HT-29 (cell line): Measurements from ENCODE around the gene NCAM1. TPM values are rescaled to one million over a fixed set of nuclear protein-coding genes. Genes with fewer than 3 reads are reported as not detected.

Experiments
- DNase-seq: peaks from one replicate; pipeline ENCODE4 v3.0.0-alpha.2; 2015; ENCODE audit warnings: low spot score
- total RNA-seq: library from RNA; depleted of rRNA; stranded (reverse); fragments of >200 nt; shearing (Covaris generic); gene quantifications from 2 replicates; pipeline ENCODE4 v1.2.3, GENCODE V29; 2014

NCAM1 gene
- total RNA-seq, 1 experiment from 2014 or later = not detected

- DNase-seq = no peak
These were observed 288.6 kb downstream of the NCAM1 start for GRCh38 chr11:113249786-113250185.

GRCh38 chr11:113251281-113251680 is 290.1 kb downstream of the NCAM1 start:
- no peak for DNase-seq

DNA sequence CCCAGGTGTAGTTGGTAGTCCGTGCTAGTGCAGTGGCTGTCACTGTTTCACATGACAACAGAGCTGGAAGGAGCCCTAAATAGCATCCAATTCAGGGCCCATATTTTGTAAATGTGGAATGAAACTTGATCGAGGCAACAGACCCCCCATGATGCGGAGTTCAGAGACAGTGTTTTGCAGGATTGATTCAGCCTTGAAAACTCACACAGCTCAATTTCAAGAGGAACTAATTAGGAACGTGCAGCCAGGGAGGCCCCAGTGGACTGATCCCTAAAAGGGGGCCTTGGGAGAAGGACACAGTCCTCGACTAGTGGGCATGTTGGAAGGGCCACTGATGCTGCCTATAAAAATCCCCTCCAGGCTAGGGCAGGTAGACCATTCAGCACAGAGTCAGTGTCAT is 292.2 kb downstream of the NCAM1 start:
- no peak for DNase-seq

- DNase-seq = no peak
These were observed 293.9 kb downstream of the NCAM1 start for GRCh38 chr11:113255096-113255495.

- DNase-seq = no peak
These were observed 294.5 kb downstream of the NCAM1 start for GRCh38 chr11:113255741-113256140.

DNA sequence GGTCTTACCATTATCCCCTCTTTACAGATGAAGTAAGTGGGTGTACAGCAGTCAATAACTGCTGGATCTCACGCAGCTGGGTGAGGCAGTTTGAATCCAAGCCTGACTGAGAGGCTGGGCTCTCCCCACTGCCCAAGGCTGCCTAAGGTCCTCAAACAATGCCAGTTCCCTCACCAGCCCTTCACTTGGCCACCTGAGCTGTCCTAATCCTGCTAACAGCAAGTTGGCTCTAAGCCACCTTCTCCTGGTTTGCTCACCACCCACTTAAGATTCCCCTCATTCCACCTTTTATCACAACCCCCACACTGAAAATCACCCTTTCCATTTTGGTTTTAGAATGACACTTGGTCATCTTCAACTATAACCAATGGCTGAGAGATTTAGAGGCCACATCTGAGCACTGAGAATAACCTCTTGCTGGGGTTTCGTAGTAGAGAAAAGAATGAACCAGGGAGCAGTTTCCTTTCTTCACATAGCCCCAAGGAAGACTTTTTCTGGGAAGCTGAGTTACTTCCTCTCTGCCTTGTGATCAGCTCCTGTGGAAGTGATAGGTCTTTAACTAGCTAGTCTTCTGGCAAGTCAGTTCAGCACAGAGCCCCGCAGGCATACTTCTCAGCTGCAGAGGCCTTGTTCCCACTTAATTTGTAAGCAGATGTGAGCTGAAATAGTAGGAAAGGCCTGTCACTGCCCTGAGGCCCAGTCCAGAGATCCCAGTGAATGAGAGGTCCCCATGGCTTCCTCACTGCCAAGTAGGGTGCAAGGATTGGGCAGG is 295.4 kb downstream of the NCAM1 start:
- no peak for DNase-seq

GRCh38 chr11:113260096-113260425 is 298.8 kb downstream of the NCAM1 start:
- no peak for DNase-seq

DNA sequence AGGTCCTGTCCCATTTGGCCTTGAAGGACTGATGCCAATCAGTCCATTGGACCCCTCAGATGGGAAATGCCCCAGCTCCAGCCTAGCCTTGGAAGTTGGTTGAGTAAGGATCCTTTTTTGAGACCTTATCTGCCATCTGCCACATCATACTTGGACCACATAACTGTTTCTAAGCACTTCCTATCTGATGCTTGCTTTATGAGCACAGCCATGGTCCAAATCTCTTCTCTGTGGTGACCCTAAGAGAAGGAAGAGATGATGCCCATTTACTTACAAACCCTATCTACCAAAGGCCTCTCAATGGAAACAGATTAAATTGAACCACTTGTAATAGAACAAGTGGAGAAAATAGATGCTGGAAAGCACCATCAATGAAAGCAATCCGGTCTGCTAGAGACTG is 299.3 kb downstream of the NCAM1 start:
- DNase-seq = no peak

- DNase-seq = no peak
These were observed 300.7 kb downstream of the NCAM1 start for GRCh38 chr11:113261709-113262475.

- no peak for DNase-seq
These were observed 301.4 kb downstream of the NCAM1 start for GRCh38 chr11:113262594-113262993.

DNA sequence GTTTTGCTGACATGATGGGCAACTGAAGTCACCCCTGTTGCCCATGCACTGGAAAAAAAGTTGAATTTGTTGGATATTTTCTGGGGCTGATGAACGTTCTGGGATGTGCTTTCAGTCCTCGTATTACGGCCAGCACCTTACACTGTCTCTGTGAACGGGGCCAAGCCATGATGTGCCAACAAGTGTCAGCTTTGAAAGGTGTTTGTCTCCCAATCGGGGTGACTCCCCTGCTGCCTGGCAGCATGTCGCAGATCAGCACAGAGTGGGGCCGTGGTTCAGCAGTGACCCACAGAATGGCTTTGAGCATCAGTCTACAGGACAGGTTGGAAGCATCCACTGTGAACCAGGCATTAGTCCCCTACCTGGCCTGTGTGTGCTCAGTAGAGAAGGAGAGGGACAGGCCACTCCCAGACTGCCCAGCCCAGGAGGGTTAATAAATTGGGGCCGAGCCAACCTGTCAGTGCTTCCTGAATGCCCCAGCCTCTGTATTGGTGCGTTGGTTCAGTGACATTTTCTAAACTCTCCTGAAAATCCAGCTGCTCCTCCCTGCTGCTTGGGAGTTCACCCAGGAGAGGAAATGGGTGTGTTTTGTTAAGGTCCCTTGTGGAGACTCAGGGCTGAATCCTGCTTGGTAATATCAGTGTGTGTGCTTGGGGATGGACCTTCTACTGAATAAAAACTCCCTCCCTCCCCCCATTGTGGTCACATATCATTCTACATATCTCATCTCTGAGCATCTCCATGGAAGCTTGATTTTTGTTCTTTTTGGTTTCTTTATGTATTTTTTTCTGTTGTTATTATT is 302.4 kb downstream of the NCAM1 start:
- DNase-seq = no peak

- DNase-seq = no peak
These were observed 304.1 kb downstream of the NCAM1 start for GRCh38 chr11:113265362-113265761.

DNA sequence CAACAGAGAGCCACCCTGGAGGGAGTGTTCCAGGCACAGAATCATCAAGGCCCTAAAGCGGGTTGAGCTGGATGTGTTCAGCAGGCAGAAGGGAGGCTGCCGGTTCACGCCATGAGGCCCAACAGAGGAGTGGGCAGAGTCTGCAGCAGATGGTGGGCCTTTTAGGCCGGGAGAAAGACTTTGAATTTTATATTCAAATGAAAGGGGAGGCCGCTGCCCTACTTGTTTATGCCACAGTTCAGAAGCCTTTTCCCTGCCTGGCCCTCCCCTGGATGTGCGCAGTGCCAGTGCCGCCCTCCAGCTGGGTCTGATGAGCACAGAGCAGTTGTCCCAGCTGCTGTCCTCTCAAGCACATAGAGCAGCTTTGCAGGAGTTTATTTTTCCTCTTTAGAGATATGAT is 306.3 kb downstream of the NCAM1 start:
- no peak for DNase-seq

GRCh38 chr11:113269096-113269495 is 307.9 kb downstream of the NCAM1 start:
- no peak for DNase-seq

DNA sequence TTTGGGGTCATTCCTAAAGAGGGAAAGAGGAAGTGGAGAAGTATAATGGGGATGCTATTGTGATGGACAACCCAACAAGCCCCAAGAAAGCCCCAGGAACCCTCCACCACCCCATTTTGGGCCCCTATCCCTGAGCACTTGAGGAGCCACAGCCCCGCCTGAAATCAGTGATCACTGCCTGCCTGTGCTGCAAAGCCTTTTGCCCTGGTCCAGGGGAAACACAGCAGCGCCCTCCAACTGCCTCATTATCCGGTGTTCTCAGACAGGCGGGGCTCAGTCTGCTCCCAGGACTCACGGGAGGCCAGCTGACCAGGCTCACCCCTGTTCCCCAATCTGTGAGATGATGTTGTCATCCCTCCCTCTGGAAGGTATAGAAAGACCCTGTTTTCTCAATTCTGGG is 308.4 kb downstream of the NCAM1 start:
- no peak for DNase-seq

DNA sequence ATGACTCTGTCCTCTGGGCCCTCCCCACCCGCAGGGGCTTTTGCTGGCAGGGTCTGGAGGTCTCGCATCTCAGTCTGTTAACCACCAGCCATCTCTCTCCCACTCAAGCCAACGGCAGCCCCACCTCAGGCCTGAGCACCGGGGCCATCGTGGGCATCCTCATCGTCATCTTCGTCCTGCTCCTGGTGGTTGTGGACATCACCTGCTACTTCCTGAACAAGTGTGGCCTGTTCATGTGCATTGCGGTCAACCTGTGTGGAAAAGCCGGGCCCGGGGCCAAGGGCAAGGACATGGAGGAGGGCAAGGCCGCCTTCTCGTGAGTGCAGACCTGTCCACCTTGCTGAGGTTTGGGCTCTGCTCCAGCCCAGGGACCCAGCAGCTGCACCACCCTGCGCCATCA is 308.9 kb downstream of the NCAM1 start:
- DNase-seq = no peak

- DNase-seq = no peak
These were observed 310.5 kb downstream of the NCAM1 start for GRCh38 chr11:113271551-113272245.

DNA sequence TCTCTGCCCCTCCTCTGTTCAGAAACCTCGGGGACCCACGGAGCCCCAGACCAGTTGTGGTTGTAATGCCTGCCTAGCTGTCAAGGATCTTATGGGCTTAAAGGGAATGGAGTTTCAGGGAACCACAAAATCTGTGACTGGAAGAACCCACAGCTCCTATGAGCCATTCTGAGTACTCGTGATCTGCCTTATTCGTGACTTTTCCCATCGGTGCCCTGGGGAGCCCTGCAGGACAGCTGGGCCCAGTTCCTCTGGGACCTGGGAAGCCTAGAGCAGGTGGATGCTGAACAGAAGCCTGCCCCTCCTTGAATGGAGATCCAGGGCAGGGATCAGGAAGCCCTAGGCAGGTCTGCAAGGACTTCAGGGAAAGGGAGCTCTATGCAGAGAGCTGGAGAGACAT is 311.1 kb downstream of the NCAM1 start:
- no peak for DNase-seq

- no peak for DNase-seq
These were observed 311.9 kb downstream of the NCAM1 start for GRCh38 chr11:113272927-113273615.

GRCh38 chr11:113273720-113274119 is 312.5 kb downstream of the NCAM1 start:
- DNase-seq = no peak
